Measurements from ENCODE around the gene KIF2C.
"Not testable (repeated sequence)": the region's sequence is repeated elsewhere in the genome, so short reads cannot be mapped to it uniquely, and the experiment has no call there.

KIF2C gene

GRCh38 chr1:44775930-44776729 is 36.5 kb downstream of the KIF2C start:
- DNase-seq (ENCODE audit: low spot score): no peak

DNA sequence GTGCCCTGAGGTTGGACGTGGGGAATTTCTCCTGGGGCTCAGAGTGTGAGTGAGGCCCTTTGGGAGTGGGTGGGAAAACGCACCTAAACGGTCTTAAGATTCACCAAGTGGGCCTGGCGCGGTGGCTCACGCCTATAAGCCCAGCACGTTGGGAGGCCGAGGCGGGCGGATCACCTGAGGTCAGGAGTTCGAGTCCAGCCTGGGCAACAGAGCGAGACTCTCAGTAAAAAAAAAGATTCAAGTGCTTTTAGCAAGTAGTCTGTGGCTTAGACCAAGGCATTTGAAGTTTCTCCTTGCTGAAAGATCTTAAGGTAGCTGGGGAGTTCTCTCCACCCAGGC is 37.1 kb downstream of the KIF2C start:
- DNase-seq (ENCODE audit: low spot score): no peak

GRCh38 chr1:44777547-44777946 is 37.9 kb downstream of the KIF2C start:
- no peak for DNase-seq (ENCODE audit: low spot score)

- DNase-seq (ENCODE audit: low spot score): no peak
These were observed 38.5 kb downstream of the KIF2C start for GRCh38 chr1:44777969-44778635.

DNA sequence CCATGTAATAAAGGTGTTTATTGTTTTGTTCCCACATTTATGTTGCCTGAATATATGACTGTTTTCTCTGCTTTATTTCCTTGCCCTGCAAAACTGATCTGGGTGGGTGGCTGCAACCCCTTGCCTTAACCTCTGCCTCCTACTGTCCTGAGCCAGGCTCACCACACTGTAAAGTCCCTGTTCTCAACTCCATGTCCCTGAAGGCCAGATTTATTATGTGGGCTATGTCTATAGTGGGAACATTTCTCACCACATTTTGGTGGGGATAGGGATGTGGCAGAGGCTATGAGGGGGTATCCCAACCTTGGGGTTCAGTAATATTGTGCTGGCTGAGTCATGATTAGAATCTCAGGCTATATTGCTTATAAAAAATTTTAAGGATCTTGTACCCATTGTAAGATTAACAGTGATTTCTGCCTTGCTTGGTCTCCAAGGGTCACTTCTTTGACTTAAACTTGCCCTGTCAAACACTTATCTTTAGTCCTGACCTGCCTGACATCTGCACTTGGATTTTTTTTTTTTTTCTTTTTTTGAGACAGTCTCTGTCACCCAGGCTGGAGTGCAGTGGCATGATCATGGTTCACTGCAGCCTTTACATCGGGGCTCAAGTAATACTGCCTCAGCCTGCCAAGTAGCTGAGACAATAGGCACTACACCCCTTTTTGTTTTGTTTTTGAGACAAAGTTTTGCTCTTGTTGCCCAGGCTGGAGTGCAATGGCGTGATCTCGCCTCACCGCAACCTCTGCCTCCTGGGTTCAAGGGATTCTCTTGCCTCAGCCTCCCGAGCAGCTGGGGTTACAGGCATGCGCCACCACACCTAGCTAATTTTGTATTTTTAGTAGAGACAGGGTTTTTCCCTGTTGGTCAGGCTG is 39.3 kb downstream of the KIF2C start:
- no peak for DNase-seq (ENCODE audit: low spot score)

DNA sequence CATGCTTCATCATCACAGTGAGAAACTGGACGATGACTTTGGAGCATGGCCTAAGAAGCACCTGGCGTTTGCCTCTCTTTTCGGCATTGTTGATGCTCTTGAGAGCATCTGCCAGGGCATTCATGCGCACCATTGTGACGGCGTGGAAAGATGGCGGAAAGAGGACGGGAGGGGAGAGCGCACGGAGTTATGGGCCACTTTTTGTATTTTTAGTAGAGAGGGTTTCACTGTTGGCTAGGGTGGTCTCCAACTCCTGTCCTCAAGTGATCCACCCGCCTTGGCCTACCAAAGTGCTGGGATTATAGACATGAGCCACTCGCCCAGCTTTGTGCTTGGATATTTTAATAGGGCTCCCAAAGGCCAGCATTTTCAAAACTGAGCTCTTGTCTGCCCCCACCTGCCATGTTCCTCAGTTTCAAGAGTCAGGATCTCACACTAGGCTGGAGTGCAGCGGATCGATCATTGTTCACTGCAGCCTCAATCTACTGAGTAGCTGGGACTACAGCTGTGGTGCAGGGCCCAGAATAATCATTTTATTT is 41.0 kb downstream of the KIF2C start:
- DNase-seq (ENCODE audit: low spot score): no peak

DNA sequence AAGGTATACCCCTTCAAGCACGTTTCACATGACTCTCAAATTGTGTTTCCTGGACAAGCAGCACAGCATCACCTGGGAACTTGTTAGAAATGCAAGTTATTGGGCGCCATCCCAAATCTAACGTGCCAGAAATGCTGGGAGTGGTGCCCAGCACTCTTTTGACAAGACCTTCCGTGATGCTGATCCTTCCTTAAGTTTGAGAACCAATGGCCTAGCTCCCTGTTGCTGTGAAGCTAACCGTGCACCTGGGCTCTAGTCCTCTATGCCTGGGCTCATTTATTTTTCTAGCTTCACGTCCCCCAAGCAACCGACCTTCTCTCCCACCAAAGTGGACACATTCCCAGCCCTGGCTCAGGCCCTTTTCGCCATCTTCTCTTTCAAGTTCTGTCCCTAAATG is 44.1 kb downstream of the KIF2C start:
- no peak for DNase-seq (ENCODE audit: low spot score)

DNA sequence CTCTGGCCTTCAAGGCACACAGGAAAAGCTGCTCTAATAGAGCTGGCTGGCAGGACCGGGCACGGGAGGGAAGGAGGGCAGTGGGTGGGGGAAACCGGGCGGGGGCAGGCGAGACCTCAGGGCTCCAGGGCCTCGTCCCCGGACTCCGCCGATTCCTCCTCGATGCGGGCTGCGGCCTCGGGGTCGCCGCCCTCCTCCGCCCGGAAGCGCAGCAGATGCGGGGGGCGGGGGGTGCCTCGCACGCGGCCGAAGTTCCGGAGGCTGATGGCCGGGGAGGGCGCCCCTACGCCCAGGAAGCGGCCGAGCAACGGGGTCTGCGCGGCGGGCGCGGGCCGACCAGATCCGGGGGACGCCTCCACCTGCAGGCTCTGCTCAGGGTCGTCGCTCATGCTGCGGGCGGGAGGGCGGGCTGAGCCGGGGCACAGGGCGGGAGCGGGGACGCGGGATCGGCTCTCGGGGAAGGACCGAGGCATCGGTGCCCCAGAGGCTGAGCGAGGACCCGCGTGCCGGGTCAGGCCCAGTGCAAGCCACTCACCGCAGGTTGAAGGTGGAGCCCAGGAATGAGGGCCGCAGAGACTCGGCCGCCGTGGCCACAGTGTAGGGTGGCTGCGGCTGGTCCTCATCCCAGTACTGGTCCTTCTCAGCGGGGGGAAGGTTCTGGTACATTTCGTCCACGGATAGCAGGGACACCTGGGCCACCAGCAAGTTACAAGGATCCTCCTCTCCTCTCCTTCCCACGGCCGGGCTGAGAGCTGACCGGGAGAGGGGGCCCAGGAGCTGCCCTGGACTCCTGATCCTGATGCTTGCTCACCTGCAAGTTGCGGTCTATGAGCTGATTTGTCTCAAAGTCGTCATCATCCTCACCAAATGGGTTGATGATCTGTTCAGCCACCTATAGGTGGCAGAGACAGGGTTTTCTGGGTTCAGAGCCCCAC is 44.7 kb downstream of the KIF2C start:
- peak; percentile 61 for DNase-seq (ENCODE audit: low spot score)

DNA sequence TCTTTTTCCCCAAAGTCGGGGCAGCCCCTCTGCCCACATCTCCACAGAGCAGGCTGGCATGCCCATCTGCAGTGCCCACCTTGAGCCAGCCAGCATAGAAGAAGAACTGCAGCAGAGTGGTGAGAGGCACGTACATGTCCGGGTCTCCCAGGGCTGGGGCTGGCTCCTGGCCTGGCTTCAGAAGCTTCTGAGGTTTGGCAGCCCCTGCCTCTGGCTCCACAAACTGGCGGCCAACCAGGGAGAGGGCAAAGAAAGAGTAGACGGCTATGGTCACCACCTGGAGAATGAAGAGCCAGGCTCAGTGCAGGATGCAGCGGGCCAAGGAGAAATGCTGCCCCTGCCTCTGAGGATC is 45.4 kb downstream of the KIF2C start:
- no peak for DNase-seq (ENCODE audit: low spot score)

DNA sequence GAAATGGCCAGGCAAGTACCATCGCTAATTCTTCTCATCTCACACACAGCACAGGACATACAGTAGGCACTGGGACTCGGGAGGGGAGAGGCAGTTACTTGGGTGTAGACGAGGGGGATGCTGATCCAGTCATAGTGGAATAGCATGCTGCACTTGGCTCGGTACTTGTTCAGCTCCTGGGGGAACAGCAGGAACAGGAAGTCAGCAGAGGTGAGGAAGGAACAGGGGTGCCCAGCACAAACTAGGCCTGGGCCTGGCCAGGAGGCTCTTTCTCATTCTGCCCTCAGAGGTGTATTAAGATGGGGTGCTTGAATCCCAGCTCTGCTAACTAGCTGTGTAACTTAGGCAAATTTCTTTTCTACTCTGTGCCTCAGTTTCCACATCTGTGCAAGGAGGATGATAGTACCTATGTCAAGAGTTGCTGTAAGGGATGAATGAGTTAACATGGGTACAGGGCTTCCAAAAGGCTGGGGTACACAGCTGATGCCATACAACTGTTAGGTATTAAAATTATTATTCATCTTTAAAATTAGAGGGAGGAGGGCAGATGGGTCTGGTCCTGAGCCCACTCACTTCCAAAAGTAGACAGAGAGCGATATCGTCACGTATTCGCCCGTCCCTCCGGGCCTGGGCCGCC is 46.0 kb downstream of the KIF2C start:
- no peak for DNase-seq (ENCODE audit: low spot score)

- DNase-seq (ENCODE audit: low spot score): peak; percentile 84
These were observed 46.7 kb downstream of the KIF2C start for GRCh38 chr1:44786138-44786840.

- DNase-seq (ENCODE audit: low spot score): no peak
These were observed 47.3 kb downstream of the KIF2C start for GRCh38 chr1:44786841-44787426.

GRCh38 chr1:44787506-44787905 is 47.9 kb downstream of the KIF2C start:
- DNase-seq (ENCODE audit: low spot score): no peak

DNA sequence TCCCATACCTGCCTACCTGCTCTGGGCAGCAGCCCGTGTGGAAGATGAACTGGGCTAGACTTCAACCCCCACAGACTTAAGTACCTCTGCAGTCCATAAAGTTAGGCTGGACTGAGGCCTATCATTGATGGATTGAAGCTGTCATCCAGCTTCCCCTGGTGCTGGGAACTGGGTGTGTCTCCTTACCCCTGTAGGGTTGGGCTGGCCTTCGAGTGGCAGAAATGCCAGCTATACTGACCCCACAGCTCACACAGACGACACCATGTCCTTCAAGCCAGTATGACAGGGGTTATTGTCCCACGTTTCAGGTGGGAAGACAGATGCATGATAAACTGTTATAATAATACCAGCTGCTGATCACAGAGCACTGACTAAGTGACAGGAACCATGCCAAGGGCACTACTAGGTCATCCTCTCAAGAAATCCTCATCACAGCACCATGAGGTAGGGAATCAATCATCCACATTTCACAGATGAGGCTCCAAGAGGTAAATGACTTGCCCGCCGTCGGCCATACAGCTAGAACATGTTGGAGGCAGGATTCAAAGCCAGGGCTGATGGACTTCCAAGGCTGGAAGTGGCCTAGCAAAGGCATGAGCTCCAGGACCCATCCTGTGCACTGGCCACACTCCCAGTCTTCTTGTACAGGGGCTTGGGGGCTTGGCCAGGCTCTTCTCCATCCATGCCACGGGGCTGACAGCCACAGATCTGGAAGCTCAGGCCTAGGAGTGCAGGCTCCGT is 48.7 kb downstream of the KIF2C start, which contains the start of gene BEST4:
Gene BEST4, minus strand, starts transcription at position 51 of the 741 bp plus-strand sequence. CDS start 465 bp downstream, outside the sequence.
- DNase-seq (ENCODE audit: low spot score): no peak

DNA sequence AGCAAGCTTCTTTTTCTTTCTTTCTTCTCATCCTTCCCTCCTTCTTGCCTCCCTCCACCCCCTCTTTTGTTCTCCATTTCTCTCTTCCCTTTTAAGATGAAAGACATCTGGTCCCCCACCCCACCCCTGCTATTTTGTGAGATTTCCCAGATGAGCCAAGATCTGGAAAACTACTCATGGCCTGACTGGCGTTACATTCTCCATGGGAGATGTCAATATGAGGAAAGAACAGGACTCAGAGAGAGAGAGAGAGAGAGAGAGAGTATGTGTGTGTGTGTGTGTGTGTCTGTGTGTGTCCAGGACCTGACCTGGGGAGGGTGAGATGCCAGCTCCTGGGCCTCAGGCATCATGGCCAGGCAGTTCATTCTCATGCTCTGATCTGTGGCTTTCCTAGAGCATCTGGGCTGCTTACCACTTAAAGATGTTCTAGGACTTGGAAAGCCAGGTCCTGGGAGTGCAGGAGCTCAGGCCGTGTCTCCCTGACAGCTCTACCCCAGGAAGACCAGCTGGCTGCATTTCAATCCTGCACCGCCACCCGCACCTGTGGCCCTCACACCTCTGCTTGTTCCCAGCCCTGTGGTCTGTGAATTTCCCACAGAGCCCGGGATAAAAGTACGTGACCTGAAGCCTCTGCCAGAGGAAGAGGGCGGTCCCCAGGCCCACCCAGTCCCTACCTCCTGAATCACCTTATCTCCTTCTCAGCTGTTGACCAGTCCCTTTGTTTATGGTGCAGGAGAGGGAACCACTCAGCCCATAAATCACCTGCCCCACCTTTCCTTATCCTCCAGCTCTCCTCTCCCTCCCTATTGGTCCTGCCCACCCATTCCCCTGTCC is 51.5 kb downstream of the KIF2C start:
- no peak for DNase-seq (ENCODE audit: low spot score)

GRCh38 chr1:44792736-44793502 is 53.3 kb downstream of the KIF2C start:
- no peak for DNase-seq (ENCODE audit: low spot score)

- not testable (repeated sequence) for DNase-seq (ENCODE audit: low spot score)
These were observed 58.2 kb downstream of the KIF2C start for GRCh38 chr1:44797886-44798285.
